PC-3 (cell line): Measurements from ENCODE around the gene DIP2C. TPM values are rescaled to one million over a fixed set of nuclear protein-coding genes. Genes with fewer than 3 reads are reported as not detected.
"Not testable (repeated sequence)": the region's sequence is repeated elsewhere in the genome, so short reads cannot be mapped to it uniquely, and the experiment has no call there.

Source experiments
- ATAC-seq: fragments of 200-7000 bp; cut with Tn5 transposase; 2 replicates; pipeline ENCODE4 v1.9.1; 2020; ENCODE audit warnings: mild to moderate bottlenecking, moderate library complexity
- BruUV-seq: library from RNA; stranded (reverse); fragments of 400-500 nt; replicated peaks from 2 replicates; lab custom pipeline; 2021; lab: Mats Ljungman, UMichigan
- CTCF ChIA-PET: fragments of 300-600 bp; sonication (Branson Sonifier 250); formaldehyde crosslinking; loops from one replicate; lab custom pipeline; 2022; ENCODE audit warnings: antibody characterized with exemption; lab: Charles Lee
- POLR2A ChIA-PET: fragments of 300-600 bp; sonication (Branson Sonifier 250); formaldehyde crosslinking; loops from one replicate; lab custom pipeline; 2022; ENCODE audit warnings: antibody characterized with exemption; ENCODE audit not compliant: unreplicated experiment; lab: Charles Lee
- DNase-seq: peaks from one replicate; pipeline ENCODE4 v3.0.0-alpha.2; 2015
- H2AFZ ChIP-seq: fragments of 300-600 bp; sonication (generic); 2 replicates; pipeline ENCODE4 v1.6.0; 2016; ENCODE audit warnings: antibody characterized with exemption, low read length
- H3F3A ChIP-seq: fragments of 300-600 bp; sonication (generic); one replicate; pipeline ENCODE4 v1.6.0; 2017; ENCODE audit warnings: antibody characterized with exemption, low read length, control low read depth, mild to moderate bottlenecking; ENCODE audit not compliant: unreplicated experiment
- H3K27ac ChIP-seq: fragments of 300-600 bp; sonication (generic); 2 replicates; pipeline ENCODE4 v1.5.1; 2016; ENCODE audit warnings: mild to moderate bottlenecking, low read length
- H3K27me3 ChIP-seq: fragments of 300-600 bp; sonication (generic); 2 replicates; pipeline ENCODE4 v1.6.1; 2016; ENCODE audit warnings: low read length, mixed read lengths
- H3K36me3 ChIP-seq: fragments of 300-600 bp; sonication (generic); 2 replicates; pipeline ENCODE4 v1.6.1; 2016; ENCODE audit warnings: low read depth, mixed run types, low read length, mixed read lengths
- H3K4me1 ChIP-seq: fragments of 300-600 bp; sonication (generic); 2 replicates; pipeline ENCODE4 v1.5.1; 2016; ENCODE audit warnings: low read length; ENCODE audit not compliant: insufficient read depth
- H3K4me2 ChIP-seq: fragments of 300-600 bp; sonication (generic); 2 replicates; pipeline ENCODE4 v1.6.0; 2016; ENCODE audit warnings: low read length
- H3K4me3 ChIP-seq: fragments of 300-600 bp; sonication (generic); 2 replicates; pipeline ENCODE4 v1.5.1; 2016; ENCODE audit warnings: mild to moderate bottlenecking, low read length, mixed read lengths
- H3K79me2 ChIP-seq: fragments of 300-600 bp; sonication (generic); 2 replicates; pipeline ENCODE4 v1.6.1; 2017; ENCODE audit warnings: low read length, mixed read lengths
- H3K9ac ChIP-seq: fragments of 300-600 bp; sonication (generic); 2 replicates; pipeline ENCODE4 v1.6.0; 2016; ENCODE audit warnings: mild to moderate bottlenecking, low read length
- H3K9me2 ChIP-seq: fragments of 300-600 bp; sonication (generic); replicated peaks from 2 replicates; pipeline ENCODE4 v1.6.1; 2016; ENCODE audit warnings: mixed run types, low read length, mixed read lengths
- H3K9me3 ChIP-seq: fragments of 300-600 bp; sonication (generic); 2 replicates; pipeline ENCODE4 v1.6.1; 2016; ENCODE audit warnings: low read length, mixed read lengths
- H4K20me1 ChIP-seq: fragments of 300-600 bp; sonication (generic); 2 replicates; pipeline ENCODE4 v1.6.1; 2016; ENCODE audit warnings: low read length, mixed read lengths
- CTCF ChIP-seq: fragments of 300-600 bp; sonication (generic); conservative IDR thresholded peaks from 2 replicates; pipeline ENCODE4 v1.5.1; 2017; ENCODE audit warnings: antibody characterized with exemption, low read depth, mild to moderate bottlenecking, low read length
- EZH2 ChIP-seq: fragments of 300-600 bp; sonication (generic); IDR thresholded peaks from one replicate; pipeline ENCODE4 v1.6.1; 2017; ENCODE audit warnings: antibody characterized with exemption, mild to moderate bottlenecking, low read length; ENCODE audit not compliant: unreplicated experiment
- EZH2phosphoT487 ChIP-seq: fragments of 300-600 bp; sonication (generic); IDR thresholded peaks from 2 replicates; pipeline ENCODE4 v1.6.1; 2018; ENCODE audit warnings: mild to moderate bottlenecking, antibody characterized with exemption, low read length, borderline replicate concordance
- intact Hi-C: fragments of 100-400 bp; cut with micrococcal nuclease; formaldehyde crosslinking; loops from 2 replicates; pipeline ENCODE4 v1.9.0; 2023
- total RNA-seq: library from RNA; depleted of rRNA; stranded (reverse); fragments of >200 nt; gene quantifications from 2 replicates; pipeline ENCODE4 v1.2.3, GENCODE V29; 2014

Gene DIP2C
- total RNA-seq, 1 experiment from 2014 or later = 3.1 TPM

- H3F3A ChIP-seq, H3K4me1 ChIP-seq, H3K27me3 ChIP-seq, H4K20me1 ChIP-seq, H3K36me3 ChIP-seq, H3K9ac ChIP-seq, CTCF ChIA-PET, H3K9me2 ChIP-seq, BruUV-seq, H3K4me2 ChIP-seq, H3K9me3 ChIP-seq, POLR2A ChIA-PET, intact Hi-C loops, H3K4me3 ChIP-seq, DNase-seq, H2AFZ ChIP-seq, ATAC-seq, H3K27ac ChIP-seq, H3K79me2 ChIP-seq: not testable (repeated sequence)
Measured at GRCh38 chr10:424724-425123, 264.7 kb downstream of the DIP2C start.

GRCh38 chr10:423178-423577, 266.3 kb downstream of the DIP2C start:
- peaks cover 6% of the 10 kb centered on the region; the same call in 1 of the 2 replicates for H3K4me1 ChIP-seq
- no peak overlapping the region for H3K4me2 ChIP-seq
- no peaks in the 10 kb centered on the region for H3K27me3 ChIP-seq
- BruUV-seq = no TSS peak
- H3K9me3 ChIP-seq = no peaks in the 10 kb centered on the region
- H3K4me3 ChIP-seq = no peak overlapping the region
- intact Hi-C loops = no loop called here
- H3K9me2 ChIP-seq = no peaks in the 10 kb centered on the region
- H3K27ac ChIP-seq = no peak overlapping the region
- no peak for DNase-seq
- TF ChIP-seq CTCF (no peak), EZH2phosphoT487 (no peak), EZH2 (no peak)
- no peaks in the 10 kb centered on the region for H4K20me1 ChIP-seq
- no peak overlapping the region for H3K9ac ChIP-seq
- no peaks in the 10 kb centered on the region for H3K79me2 ChIP-seq
- no peaks in the 10 kb centered on the region for H3K36me3 ChIP-seq
- POLR2A ChIA-PET = no interaction called here
- no peaks in the 10 kb centered on the region for H3F3A ChIP-seq
- CTCF ChIA-PET = no interaction called here
- no peak overlapping the region for H2AFZ ChIP-seq
- ATAC-seq = no peak

GRCh38 chr10:422675-423074, 266.8 kb downstream of the DIP2C start:
- no peaks in the 10 kb centered on the region for H3K27me3 ChIP-seq
- no peak overlapping the region for H2AFZ ChIP-seq
- H3K4me3 ChIP-seq = no peak overlapping the region
- H3K9me2 ChIP-seq = no peaks in the 10 kb centered on the region
- H4K20me1 ChIP-seq = no peaks in the 10 kb centered on the region
- H3K4me2 ChIP-seq = no peak overlapping the region
- no peaks in the 10 kb centered on the region for H3F3A ChIP-seq
- H3K27ac ChIP-seq = no peak overlapping the region
- DNase-seq = no peak
- H3K4me1 ChIP-seq = 0 out of 2 replicates have a peak, but pooled peaks cover 1% of the 10 kb centered on the region
- BruUV-seq = no TSS peak
- H3K79me2 ChIP-seq = no peaks in the 10 kb centered on the region
- CTCF ChIA-PET = no interaction called here
- H3K36me3 ChIP-seq = no peaks in the 10 kb centered on the region
- H3K9ac ChIP-seq = no peak overlapping the region
- POLR2A ChIA-PET = no interaction called here
- ATAC-seq = no peak
- H3K9me3 ChIP-seq = no peaks in the 10 kb centered on the region
- TF ChIP-seq EZH2 (no peak), CTCF (no peak), EZH2phosphoT487 (no peak)
- intact Hi-C loops = no loop called here
